GM18507 (cell line): ENCODE results near the gene PPP1R11.
"Not testable (repeated sequence)": the region's sequence is repeated elsewhere in the genome, so short reads cannot be mapped to it uniquely, and the experiment has no call there.

Source experiments
- DNase-seq: peaks from one replicate; pipeline ENCODE4 v3.0.0; 2011; ENCODE audit warnings: low read depth; ENCODE audit not compliant: insufficient read length; ENCODE audit errors: extremely low spot score
- FAIRE-seq: peaks from 2 replicates; lab custom pipeline; 2011; peaks lifted over from hg19 to GRCh38; lab: Jason Lieb, UNC

Gene PPP1R11

DNA sequence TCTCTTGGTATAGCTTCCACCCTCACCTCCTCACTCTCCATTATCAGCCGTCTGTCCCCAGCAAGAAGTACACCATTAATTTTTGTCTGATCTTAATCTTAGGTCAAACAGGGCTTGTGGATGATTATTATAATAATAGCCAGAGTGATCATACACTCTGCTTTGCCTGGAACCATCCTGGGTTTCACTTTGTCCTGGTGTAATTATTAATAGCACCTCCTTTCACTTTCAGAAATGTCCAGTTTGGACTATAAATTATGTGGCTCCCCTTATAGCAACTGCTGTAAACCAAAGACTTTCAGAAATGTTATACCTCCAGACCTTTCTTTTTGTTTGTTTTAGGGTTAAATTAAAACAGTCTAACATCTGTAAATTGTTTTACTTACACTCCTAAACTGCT lies 46.8 kb downstream of the PPP1R11 start:
- FAIRE-seq = no peak
- no peak for DNase-seq

DNA sequence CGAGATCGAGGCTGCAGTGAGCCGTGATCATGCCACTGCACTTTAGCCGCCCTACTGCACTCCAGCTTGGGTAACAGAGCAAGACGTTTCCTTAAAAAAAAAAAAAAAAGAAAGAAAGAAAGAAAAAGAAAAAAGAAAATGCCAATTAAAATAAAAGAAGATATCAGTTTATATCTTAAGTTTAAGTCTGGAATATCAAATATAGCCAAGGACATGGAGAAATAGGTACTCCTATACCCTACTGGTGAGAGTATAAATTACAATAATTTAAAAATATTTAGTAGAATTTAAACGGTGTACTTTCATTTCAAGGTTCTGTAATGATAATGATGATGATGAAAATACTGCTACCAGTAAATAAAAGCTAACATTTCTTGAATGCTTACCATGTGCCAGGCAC lies 49.7 kb downstream of the PPP1R11 start:
- FAIRE-seq (no peak), DNase-seq (no peak)

DNA sequence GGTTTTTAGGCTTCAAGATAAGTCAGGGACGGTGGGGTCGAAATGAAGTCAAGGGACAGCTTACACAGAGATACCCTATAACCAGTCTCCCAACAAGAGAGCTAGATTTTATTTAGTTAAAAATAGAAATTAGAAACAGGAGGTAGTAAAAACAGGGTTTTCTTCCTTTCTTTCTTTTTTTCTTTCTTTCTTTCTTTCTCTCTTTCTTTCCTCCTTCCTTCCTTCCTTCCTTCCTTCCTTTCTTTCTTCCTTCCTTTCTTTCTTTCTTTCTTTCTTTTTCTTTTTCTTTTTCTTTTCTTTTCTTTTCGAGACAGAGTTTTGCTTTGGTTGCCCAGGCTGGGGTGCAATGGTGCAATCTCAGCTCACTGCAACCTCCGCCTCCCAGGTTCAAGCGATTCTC lies 51.7 kb downstream of the PPP1R11 start:
- DNase-seq, FAIRE-seq: not testable (repeated sequence)
